Activated B cell treated with CpG ODN at 0.5 μM for 24 hours (primary cell): ENCODE measurements around the gene DNMT3L. TPM values are rescaled to one million over a fixed set of nuclear protein-coding genes. Genes with fewer than 3 reads are reported as not detected.

Experiments
- ATAC-seq: fragments of 200-7000 bp; cut with Tn5 transposase; one replicate; pipeline ENCODE4 v1.10.0; 2021; ENCODE audit warnings: low read depth, mild to moderate bottlenecking, moderate library complexity
- CTCF ChIA-PET: fragments of 350-600 bp; sonication (Branson Sonifier 250); formaldehyde crosslinking; loops from one replicate; lab custom pipeline; 2021; ENCODE audit warnings: antibody characterized with exemption; lab: Charles Lee
- POLR2A ChIA-PET: fragments of 350-600 bp; sonication (Branson Sonifier 250); formaldehyde crosslinking; loops from one replicate; lab custom pipeline; 2021; ENCODE audit warnings: antibody characterized with exemption; lab: Charles Lee
- DNase-seq: peaks from one replicate; pipeline ENCODE4 v3.0.0; 2022
- H3K27ac Mint-ChIP-seq: one replicate; pipeline ENCODE4 v1.8.0; 2020; ENCODE audit warnings: mixed read lengths
- H3K27me3 Mint-ChIP-seq: one replicate; pipeline ENCODE4 v1.8.0; 2021; ENCODE audit warnings: mixed read lengths
- H3K36me3 Mint-ChIP-seq: one replicate; pipeline ENCODE4 v1.8.0; 2021; ENCODE audit warnings: low read depth, mixed read lengths
- H3K4me1 Mint-ChIP-seq: one replicate; pipeline ENCODE4 v1.8.0; 2021; ENCODE audit warnings: mixed read lengths
- H3K4me3 Mint-ChIP-seq: one replicate; pipeline ENCODE4 v1.8.0; 2020; ENCODE audit warnings: mild to moderate bottlenecking, mixed read lengths
- H3K9me3 Mint-ChIP-seq: one replicate; pipeline ENCODE4 v1.8.0; 2020; ENCODE audit warnings: mixed read lengths
- CTCF ChIP-seq: fragments of 200-600 bp; IDR thresholded peaks from one replicate; pipeline ENCODE4 v1.8.0; 2022; ENCODE audit warnings: antibody characterized with exemption, mild to moderate bottlenecking
- intact Hi-C: fragments of 100-400 bp; cut with micrococcal nuclease; formaldehyde crosslinking; loops from one replicate; pipeline ENCODE4 v1.15.1; 2024
- total RNA-seq: library from RNA; stranded (reverse); gene quantifications from 2 replicates; pipeline ENCODE4 v1.2.3, GENCODE V29; 2022

DNMT3L gene
- total RNA-seq, 1 donor from 2014 or later = not detected

DNA sequence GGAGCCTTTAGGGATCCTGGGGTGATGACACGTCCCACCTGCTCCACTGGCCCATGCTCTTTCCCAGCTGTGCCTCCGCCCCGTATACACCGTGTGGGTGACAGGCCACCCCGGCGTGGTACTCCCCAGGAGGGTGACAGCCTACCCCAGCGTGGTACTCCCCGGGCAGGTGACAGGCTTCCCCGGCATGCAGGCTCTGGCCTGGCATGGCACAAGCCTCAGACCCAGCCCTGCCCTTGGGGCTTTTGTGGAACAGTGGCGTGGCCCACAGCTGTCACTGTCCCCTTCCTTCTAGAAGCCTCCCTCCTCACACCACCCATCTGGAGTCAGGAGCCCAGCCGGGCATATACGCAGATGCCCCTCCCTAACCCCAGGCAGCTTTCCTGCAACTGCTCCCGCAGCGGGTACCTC lies 33.5 kb upstream of the DNMT3L start:
- H3K27me3 Mint-ChIP-seq = no peaks in the 10 kb centered on the region
- H3K27ac Mint-ChIP-seq = no peak overlapping the region
- no peaks in the 10 kb centered on the region for H3K9me3 Mint-ChIP-seq
- ChIA-PET CTCF (no interaction called here), POLR2A (interaction anchor here (1.0 kb wide), 1 partner anchor 41 kb away, joined by 5 read pairs; no protein-coding TSS in a partner anchor)
- peak overlapping the region; percentile 24 for H3K4me3 Mint-ChIP-seq
- ATAC-seq = no peak
- intact Hi-C loops = no loop called here
- no peak for TF ChIP-seq CTCF
- no peak for DNase-seq
- H3K4me1 Mint-ChIP-seq = peaks cover 53% of the 10 kb centered on the region
- H3K36me3 Mint-ChIP-seq = no peaks in the 10 kb centered on the region

- H3K36me3 Mint-ChIP-seq = no peaks in the 10 kb centered on the region
- no peak for DNase-seq
- ChIA-PET POLR2A (interaction anchor here (1.0 kb wide), 1 partner anchor 40 kb away, joined by 5 read pairs; no protein-coding TSS in a partner anchor), CTCF (no interaction called here)
- TF ChIP-seq CTCF = no peak
- H3K4me1 Mint-ChIP-seq = peaks cover 53% of the 10 kb centered on the region
- no peaks in the 10 kb centered on the region for H3K9me3 Mint-ChIP-seq
- no peak overlapping the region for H3K27ac Mint-ChIP-seq
- intact Hi-C loops = no loop called here
- H3K27me3 Mint-ChIP-seq = no peaks in the 10 kb centered on the region
- no peak for ATAC-seq
- H3K4me3 Mint-ChIP-seq = no peak overlapping the region
Measured at GRCh38 chr21:44294391-44295162, 32.9 kb upstream of the DNMT3L start.

- no peak overlapping the region for H3K27ac Mint-ChIP-seq
- TF ChIP-seq CTCF = no peak
Measured at GRCh38 chr21:44293551-44294231, 32.0 kb upstream of the DNMT3L start.

DNA sequence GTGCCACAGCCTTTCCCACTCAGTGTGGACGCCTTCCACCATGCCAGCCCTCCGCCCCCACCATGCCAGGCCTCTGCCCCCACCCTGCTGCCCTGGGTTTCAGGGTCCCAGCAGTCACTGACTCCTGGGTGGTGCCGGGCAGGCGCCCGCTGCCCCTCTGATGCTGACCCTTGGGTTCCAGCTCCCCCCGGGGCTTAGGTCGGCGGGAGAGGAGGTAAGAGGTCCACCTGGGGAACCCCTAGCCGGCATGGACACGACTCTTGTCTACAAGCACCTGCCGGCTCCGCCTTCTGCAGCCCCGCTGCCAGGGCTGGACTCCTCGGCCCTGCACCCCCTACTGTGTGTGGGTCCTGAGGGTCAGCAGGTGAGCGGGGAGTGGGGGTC lies 31.1 kb upstream of the DNMT3L start:
- Mint-ChIP-seq H3K4me3 (no peak overlapping the region), H3K36me3 (no peaks in the 10 kb centered on the region), H3K27ac (no peak overlapping the region), H3K4me1 (peaks cover 39% of the 10 kb centered on the region), H3K9me3 (no peaks in the 10 kb centered on the region), H3K27me3 (peaks cover under 1% of the 10 kb centered on the region)
- no peak for DNase-seq
- intact Hi-C loops = no loop called here
- POLR2A ChIA-PET = no interaction called here
- no peak for TF ChIP-seq CTCF
- ATAC-seq = no peak
- CTCF ChIA-PET = no interaction called here

More at GRCh38 chr21:44293551-44294231, 32.0 kb upstream of the DNMT3L start:
- H3K9me3 Mint-ChIP-seq = no peaks in the 10 kb centered on the region
- H3K27me3 Mint-ChIP-seq = no peaks in the 10 kb centered on the region
- no peaks in the 10 kb centered on the region for H3K36me3 Mint-ChIP-seq
- DNase-seq = no peak
- H3K4me3 Mint-ChIP-seq = no peak overlapping the region
- intact Hi-C loops = no loop called here
- no peak for ATAC-seq
- ChIA-PET CTCF (no interaction called here), POLR2A (interaction anchor here (1.0 kb wide), 1 partner anchor 39 kb away, joined by 5 read pairs; no protein-coding TSS in a partner anchor)
- H3K4me1 Mint-ChIP-seq = peaks cover 46% of the 10 kb centered on the region
